NCI-H446 treated with DMSO at 0.1 percent for 48 hours (cell line): ENCODE results near the gene AP2A1.

ENCODE experiments used
- DNase-seq: peaks from one replicate; lab custom pipeline; 2025; lab: John Stamatoyannopoulos, UW

The AP2A1 gene

GRCh38 chr19:49855676-49856573 lies 89.1 kb downstream of the AP2A1 start:
- no peak for DNase-seq

GRCh38 chr19:49856574-49857021 lies 89.8 kb downstream of the AP2A1 start:
- DNase-seq, result no peak
